GM23338 (cell line): Measurements from ENCODE around the gene EYA3. TPM values are rescaled to one million over a fixed set of nuclear protein-coding genes. Genes with fewer than 3 reads are reported as not detected.

Source experiments
- ATAC-seq: fragments of 200-7000 bp; cut with Tn5 transposase; 3 replicates; pipeline ENCODE4 v1.9.1; 2020
- DNase-seq: peaks from one replicate; pipeline ENCODE4 v3.0.0-alpha.2; 2015; ENCODE audit warnings: low spot score
- H2AFZ ChIP-seq: fragments of 200-600 bp; sonication (generic); 2 replicates; pipeline ENCODE4 v1.8.0; 2016; ENCODE audit warnings: antibody characterized with exemption, mild to moderate bottlenecking, moderate library complexity
- H3F3A ChIP-seq: fragments of 200-600 bp; sonication (generic); replicated peaks from 2 replicates; pipeline ENCODE4 v1.8.0; 2017; ENCODE audit warnings: antibody characterized with exemption, mixed run types, low read depth
- H3K27ac ChIP-seq: fragments of 200-600 bp; sonication (generic); 2 replicates; pipeline ENCODE4 v1.6.1; 2016; ENCODE audit warnings: low read depth
- H3K27me3 ChIP-seq: fragments of 200-600 bp; sonication (generic); 2 replicates; pipeline ENCODE4 v1.8.0; 2016; ENCODE audit warnings: mild to moderate bottlenecking, mixed run types, moderate library complexity; ENCODE audit not compliant: insufficient read depth
- H3K36me3 ChIP-seq: fragments of 200-600 bp; sonication (generic); 2 replicates; pipeline ENCODE4 v1.8.0; 2016; ENCODE audit warnings: mild to moderate bottlenecking; ENCODE audit not compliant: insufficient read depth
- H3K4me1 ChIP-seq: fragments of 200-600 bp; sonication (generic); 2 replicates; pipeline ENCODE4 v1.8.0; 2016; ENCODE audit warnings: mild to moderate bottlenecking, moderate library complexity; ENCODE audit not compliant: insufficient read depth
- H3K4me2 ChIP-seq: fragments of 200-600 bp; sonication (generic); 2 replicates; pipeline ENCODE4 v1.7.1; 2017; ENCODE audit warnings: mixed run types
- H3K4me3 ChIP-seq: fragments of 200-600 bp; sonication (generic); 2 replicates; pipeline ENCODE4 v1.6.1; 2016; ENCODE audit warnings: mixed run types
- H3K79me2 ChIP-seq: fragments of 200-600 bp; sonication (generic); replicated peaks from 2 replicates; pipeline ENCODE4 v1.8.0; 2017; ENCODE audit warnings: mild to moderate bottlenecking; ENCODE audit not compliant: insufficient read depth
- H3K9me2 ChIP-seq: fragments of 200-600 bp; sonication (generic); 2 replicates; pipeline ENCODE4 v1.8.0; 2017; ENCODE audit not compliant: insufficient read depth
- H4K20me1 ChIP-seq: fragments of 200-600 bp; sonication (generic); replicated peaks from 2 replicates; pipeline ENCODE4 v1.8.0; 2017; ENCODE audit warnings: mild to moderate bottlenecking; ENCODE audit not compliant: insufficient read depth
- H3K27ac Mint-ChIP-seq: 2 replicates; pipeline ENCODE4 v1.8.0; 2020; ENCODE audit warnings: inconsistent platforms, mild to moderate bottlenecking, moderate library complexity, mixed read lengths
- H3K27me3 Mint-ChIP-seq: 3 replicates; pipeline ENCODE4 v1.8.0; 2022; ENCODE audit warnings: low read depth, mild to moderate bottlenecking, moderate library complexity, mixed read lengths, inconsistent platforms; ENCODE audit not compliant: insufficient read depth, poor library complexity
- H3K36me3 Mint-ChIP-seq: 3 replicates; pipeline ENCODE4 v1.8.0; 2021; ENCODE audit warnings: low read depth, mild to moderate bottlenecking, inconsistent platforms, moderate library complexity, mixed read lengths
- H3K4me1 Mint-ChIP-seq: 3 replicates; pipeline ENCODE4 v1.8.0; 2020; ENCODE audit warnings: mild to moderate bottlenecking, inconsistent platforms, mixed read lengths
- H3K4me3 Mint-ChIP-seq: 3 replicates; pipeline ENCODE4 v1.8.0; 2021; ENCODE audit warnings: moderate library complexity, mild to moderate bottlenecking, inconsistent platforms, mixed read lengths
- H3K9me3 Mint-ChIP-seq: 3 replicates; pipeline ENCODE4 v1.8.0; 2020; ENCODE audit warnings: moderate library complexity, mild to moderate bottlenecking, inconsistent platforms, mixed read lengths
- CREB1 ChIP-seq: fragments of 250-450 bp; sonication (Bioruptor Pico); IDR thresholded peaks from 2 replicates; pipeline ENCODE4 v1.5.0; 2020; ENCODE audit warnings: low read depth, mild to moderate bottlenecking, moderate library complexity
- EZH2 ChIP-seq: fragments of 200-600 bp; sonication (generic); IDR thresholded peaks from one replicate; pipeline ENCODE4 v1.8.0; 2017; ENCODE audit warnings: antibody characterized with exemption, mild to moderate bottlenecking, low read depth; ENCODE audit not compliant: unreplicated experiment
- EZH2phosphoT487 ChIP-seq: fragments of 200-600 bp; sonication (generic); IDR thresholded peaks from one replicate; pipeline ENCODE4 v1.8.1; 2018; ENCODE audit warnings: antibody characterized with exemption; ENCODE audit not compliant: unreplicated experiment
- JUNB ChIP-seq: IDR thresholded peaks from one replicate; pipeline ENCODE4 v1.6.1; 2016; ENCODE audit warnings: antibody characterized with exemption; ENCODE audit not compliant: unreplicated experiment
- NANOG ChIP-seq: IDR thresholded peaks from 2 replicates; pipeline ENCODE4 v1.6.1; 2016; ENCODE audit warnings: antibody characterized with exemption, borderline replicate concordance
- POLR2AphosphoS5 ChIP-seq: IDR thresholded peaks from 2 replicates; pipeline ENCODE4 v1.6.1; 2016; ENCODE audit warnings: antibody characterized with exemption, low read depth
- STAT1 ChIP-seq: IDR thresholded peaks from one replicate; pipeline ENCODE4 v1.6.1; 2016; ENCODE audit warnings: antibody characterized with exemption; ENCODE audit not compliant: unreplicated experiment
- ZNF114 ChIP-seq: fragments of 250-450 bp; sonication (Bioruptor Pico); IDR thresholded peaks from 2 replicates; pipeline ENCODE4 v1.5.0; 2020; ENCODE audit warnings: mild to moderate bottlenecking, moderate library complexity
- ZNF331 ChIP-seq: fragments of 250-450 bp; sonication (Bioruptor Pico); IDR thresholded peaks from 2 replicates; pipeline ENCODE4 v1.5.0; 2020; ENCODE audit warnings: low read depth, mild to moderate bottlenecking, moderate library complexity
- ZNF462 ChIP-seq: fragments of 250-450 bp; sonication (Bioruptor Pico); IDR thresholded peaks from 2 replicates; pipeline ENCODE4 v1.5.0; 2020; ENCODE audit warnings: mild to moderate bottlenecking, moderate library complexity
- polyA plus RNA-seq: library from polyadenylated mRNA; unstranded; fragments of >200 nt; fragmentation: Nextera tagmentation; extraction: Ambion mirVana; gene quantifications from 2 replicates; pipeline ENCODE4 v1.2.1, GENCODE V29; 2016
- total RNA-seq: library from RNA; depleted of rRNA; stranded (reverse); fragments of >200 nt; shearing (Covaris generic); gene quantifications from 2 replicates; pipeline ENCODE4 v1.2.3, GENCODE V29; 2014
- TF ChIP-seq, protein P1 (sequence below): IDR thresholded peaks from one replicate; pipeline ENCODE4 v1.6.1; 2018; ENCODE audit warnings: antibody characterized with exemption; ENCODE audit not compliant: unreplicated experiment
- TF ChIP-seq, protein P2 (sequence below), 2 experiments: fragments of 200-600 bp in 1 of 2; sonication (generic) in 1 of 2; conservative IDR thresholded peaks; 2 replicates each; pipeline versions ENCODE4 v1.5.1 to v1.6.1; 2016 to 2017; ENCODE audit warnings: antibody characterized with exemption in 2 of 2, low read depth in 2 of 2, mild to moderate bottlenecking in 2 of 2, moderate library complexity in 1 of 2
- TF ChIP-seq, protein P3 (sequence below): IDR thresholded peaks from 2 replicates; pipeline ENCODE4 v1.6.1; 2016; ENCODE audit warnings: antibody characterized with exemption

Gene EYA3
- total and polyA plus RNA-seq, 2 experiments from 2014 or later, result 12.5 to 33.6 TPM

DNA sequence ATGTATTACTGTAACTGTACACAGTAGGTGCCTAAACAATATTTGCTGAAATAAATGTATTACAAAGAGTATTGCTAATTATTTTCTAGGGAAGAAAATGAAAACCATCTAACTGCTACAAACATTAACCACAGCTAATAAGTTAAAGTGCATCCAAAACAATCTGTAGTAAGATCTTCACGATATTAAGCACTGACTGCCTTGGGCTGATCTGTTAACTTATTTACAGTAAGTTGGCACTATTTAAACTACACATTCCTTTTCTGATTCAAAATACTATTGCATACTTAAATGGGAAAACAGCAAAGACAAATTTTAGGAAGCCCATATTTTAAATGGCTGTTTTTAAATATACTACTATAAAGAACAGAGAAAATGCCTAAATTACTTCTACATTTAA, 4.5 kb downstream of the EYA3 start:
- H3F3A ChIP-seq, result 0 out of 2 replicates have a peak, but pooled peaks cover 9% of the 10 kb centered on the region
- Mint-ChIP-seq H3K27ac (no peak overlapping the region), H3K4me1 (peaks cover 9% of the 10 kb centered on the region; the same call in 2 of the 3 replicates), H3K36me3 (peaks cover 6% of the 10 kb centered on the region; the same call in 1 of the 3 replicates), H3K4me3 (no peak overlapping the region), H3K9me3 (no peaks in the 10 kb centered on the region), H3K27me3 (peaks cover 6% of the 10 kb centered on the region)
- ATAC-seq, result no peak
- no peak overlapping the region for H3K4me2 ChIP-seq
- no peak for TF ChIP-seq ZNF114 (CRISPR knock-in tag)
- TF ChIP-seq JUNB, result no peak
- TF ChIP-seq ZNF331 (CRISPR knock-in tag), result no peak
- no peak for TF ChIP-seq CREB1
- TF ChIP-seq, protein P1, sequence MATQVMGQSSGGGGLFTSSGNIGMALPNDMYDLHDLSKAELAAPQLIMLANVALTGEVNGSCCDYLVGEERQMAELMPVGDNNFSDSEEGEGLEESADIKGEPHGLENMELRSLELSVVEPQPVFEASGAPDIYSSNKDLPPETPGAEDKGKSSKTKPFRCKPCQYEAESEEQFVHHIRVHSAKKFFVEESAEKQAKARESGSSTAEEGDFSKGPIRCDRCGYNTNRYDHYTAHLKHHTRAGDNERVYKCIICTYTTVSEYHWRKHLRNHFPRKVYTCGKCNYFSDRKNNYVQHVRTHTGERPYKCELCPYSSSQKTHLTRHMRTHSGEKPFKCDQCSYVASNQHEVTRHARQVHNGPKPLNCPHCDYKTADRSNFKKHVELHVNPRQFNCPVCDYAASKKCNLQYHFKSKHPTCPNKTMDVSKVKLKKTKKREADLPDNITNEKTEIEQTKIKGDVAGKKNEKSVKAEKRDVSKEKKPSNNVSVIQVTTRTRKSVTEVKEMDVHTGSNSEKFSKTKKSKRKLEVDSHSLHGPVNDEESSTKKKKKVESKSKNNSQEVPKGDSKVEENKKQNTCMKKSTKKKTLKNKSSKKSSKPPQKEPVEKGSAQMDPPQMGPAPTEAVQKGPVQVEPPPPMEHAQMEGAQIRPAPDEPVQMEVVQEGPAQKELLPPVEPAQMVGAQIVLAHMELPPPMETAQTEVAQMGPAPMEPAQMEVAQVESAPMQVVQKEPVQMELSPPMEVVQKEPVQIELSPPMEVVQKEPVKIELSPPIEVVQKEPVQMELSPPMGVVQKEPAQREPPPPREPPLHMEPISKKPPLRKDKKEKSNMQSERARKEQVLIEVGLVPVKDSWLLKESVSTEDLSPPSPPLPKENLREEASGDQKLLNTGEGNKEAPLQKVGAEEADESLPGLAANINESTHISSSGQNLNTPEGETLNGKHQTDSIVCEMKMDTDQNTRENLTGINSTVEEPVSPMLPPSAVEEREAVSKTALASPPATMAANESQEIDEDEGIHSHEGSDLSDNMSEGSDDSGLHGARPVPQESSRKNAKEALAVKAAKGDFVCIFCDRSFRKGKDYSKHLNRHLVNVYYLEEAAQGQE, result no peak
- no peak for TF ChIP-seq STAT1
- TF ChIP-seq, protein P2, sequence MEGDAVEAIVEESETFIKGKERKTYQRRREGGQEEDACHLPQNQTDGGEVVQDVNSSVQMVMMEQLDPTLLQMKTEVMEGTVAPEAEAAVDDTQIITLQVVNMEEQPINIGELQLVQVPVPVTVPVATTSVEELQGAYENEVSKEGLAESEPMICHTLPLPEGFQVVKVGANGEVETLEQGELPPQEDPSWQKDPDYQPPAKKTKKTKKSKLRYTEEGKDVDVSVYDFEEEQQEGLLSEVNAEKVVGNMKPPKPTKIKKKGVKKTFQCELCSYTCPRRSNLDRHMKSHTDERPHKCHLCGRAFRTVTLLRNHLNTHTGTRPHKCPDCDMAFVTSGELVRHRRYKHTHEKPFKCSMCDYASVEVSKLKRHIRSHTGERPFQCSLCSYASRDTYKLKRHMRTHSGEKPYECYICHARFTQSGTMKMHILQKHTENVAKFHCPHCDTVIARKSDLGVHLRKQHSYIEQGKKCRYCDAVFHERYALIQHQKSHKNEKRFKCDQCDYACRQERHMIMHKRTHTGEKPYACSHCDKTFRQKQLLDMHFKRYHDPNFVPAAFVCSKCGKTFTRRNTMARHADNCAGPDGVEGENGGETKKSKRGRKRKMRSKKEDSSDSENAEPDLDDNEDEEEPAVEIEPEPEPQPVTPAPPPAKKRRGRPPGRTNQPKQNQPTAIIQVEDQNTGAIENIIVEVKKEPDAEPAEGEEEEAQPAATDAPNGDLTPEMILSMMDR (conservative IDR thresholded peaks at IDR 0.05; ENCODE audit: low read depth in 2 of 2), result no peak
- no peak for TF ChIP-seq ZNF462 (CRISPR knock-in tag)
- no peak for TF ChIP-seq EZH2phosphoT487
- no peak for TF ChIP-seq NANOG
- TF ChIP-seq, protein P3, sequence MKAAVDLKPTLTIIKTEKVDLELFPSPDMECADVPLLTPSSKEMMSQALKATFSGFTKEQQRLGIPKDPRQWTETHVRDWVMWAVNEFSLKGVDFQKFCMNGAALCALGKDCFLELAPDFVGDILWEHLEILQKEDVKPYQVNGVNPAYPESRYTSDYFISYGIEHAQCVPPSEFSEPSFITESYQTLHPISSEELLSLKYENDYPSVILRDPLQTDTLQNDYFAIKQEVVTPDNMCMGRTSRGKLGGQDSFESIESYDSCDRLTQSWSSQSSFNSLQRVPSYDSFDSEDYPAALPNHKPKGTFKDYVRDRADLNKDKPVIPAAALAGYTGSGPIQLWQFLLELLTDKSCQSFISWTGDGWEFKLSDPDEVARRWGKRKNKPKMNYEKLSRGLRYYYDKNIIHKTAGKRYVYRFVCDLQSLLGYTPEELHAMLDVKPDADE, result no peak
- no peak for TF ChIP-seq EZH2
- TF ChIP-seq POLR2AphosphoS5, result no peak
- peaks cover 7% of the 10 kb centered on the region for H3K4me1 ChIP-seq
- no peaks in the 10 kb centered on the region for H3K36me3 ChIP-seq
- H2AFZ ChIP-seq, result no peak overlapping the region
- peaks cover 29% of the 10 kb centered on the region for H4K20me1 ChIP-seq
- no peak overlapping the region for H3K4me3 ChIP-seq
- DNase-seq, result no peak
- H3K27ac ChIP-seq, result no peak overlapping the region
- peaks cover 90% of the 10 kb centered on the region for H3K79me2 ChIP-seq
- no peaks in the 10 kb centered on the region for H3K9me2 ChIP-seq
- H3K27me3 ChIP-seq, result no peaks in the 10 kb centered on the region
